ENCODE results near the gene EPB41L4B. TPM values are rescaled to one million over a fixed set of nuclear protein-coding genes. Genes with fewer than 3 reads are reported as not detected.

The EPB41L4B gene
- total and polyA plus RNA-seq, 4 donors: 0.63 to 23.0 (median 1.0) TPM

DNA sequence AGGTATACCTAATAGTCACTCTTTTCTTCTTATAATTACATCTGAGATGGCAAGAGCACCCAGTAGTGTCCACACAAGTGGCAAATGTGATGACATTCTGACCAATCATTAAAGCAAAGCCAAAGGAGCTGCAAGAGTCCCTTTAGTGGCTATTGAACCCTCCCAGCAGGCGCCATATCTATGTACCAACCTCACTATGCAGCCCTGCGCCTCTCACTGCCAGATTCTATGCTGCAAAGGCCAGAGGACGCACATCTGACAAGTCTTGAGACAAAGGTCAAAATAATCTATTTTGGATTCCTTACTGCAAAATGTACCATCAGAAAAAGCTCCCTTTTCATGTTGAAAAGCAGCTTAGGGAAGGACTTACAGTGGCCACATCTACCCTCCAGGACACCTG lies 47.0 kb downstream of the EPB41L4B start:
- Histone ChIP-seq H3K9me3 (ENCODE audit: control insufficient read depth, low read length) (no peaks in the 10 kb centered on the region), H3K36me3 (ENCODE audit: control insufficient read depth in 1 of 2, insufficient read depth in 2 of 2, low read length in 1 of 2) (no peaks in the 10 kb centered on the region), H3K27ac (ENCODE audit: low read depth in 1 of 2, low read length in 2 of 2) (no peak overlapping the region), H3K4me1 (ENCODE audit: control insufficient read depth in 1 of 2, insufficient read depth in 2 of 2, low read length in 2 of 2) (no peaks in the 10 kb centered on the region), H3K4me3 (ENCODE audit: low read length in 2 of 2) (no peak overlapping the region), H3K27me3 (ENCODE audit: control insufficient read depth in 1 of 2, insufficient read depth in 2 of 2, low read length in 1 of 2) (no peaks in the 10 kb centered on the region)
- no peak for ATAC-seq (ENCODE audit: low FRiP score)
- DNase-seq: no peak
- intact Hi-C loops (cut with DNase I): no loop called here
- WGBS, 2 donors: 93 to 99% methylated on average over 3 of the region's 3 CpGs

DNA sequence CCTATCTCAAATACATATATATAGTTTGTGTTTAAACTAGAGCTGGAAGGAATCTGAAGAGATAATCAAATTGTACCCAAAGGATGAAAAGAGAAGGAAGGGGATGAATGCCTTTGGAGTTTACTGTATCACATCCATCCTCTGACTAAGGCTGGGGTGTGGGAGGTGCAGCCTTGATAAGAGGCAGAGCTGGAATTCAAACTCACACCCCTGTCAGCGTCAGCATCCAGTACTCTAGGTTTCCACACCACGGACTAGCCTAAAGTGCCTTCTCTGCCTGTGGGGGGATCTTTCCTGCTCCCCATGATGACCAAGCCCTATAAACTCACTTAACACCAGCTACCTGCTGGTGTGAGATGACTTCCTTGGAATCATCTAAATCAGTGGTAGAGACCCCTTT lies 48.1 kb downstream of the EPB41L4B start:
- Histone ChIP-seq H3K4me3 (ENCODE audit: low read length in 2 of 2) (no peak overlapping the region), H3K9me3 (ENCODE audit: control insufficient read depth, low read length) (no peaks in the 10 kb centered on the region), H3K27ac (ENCODE audit: low read depth in 1 of 2, low read length in 2 of 2) (no peak overlapping the region), H3K4me1 (ENCODE audit: control insufficient read depth in 1 of 2, insufficient read depth in 2 of 2, low read length in 2 of 2) (no peaks in the 10 kb centered on the region), H3K36me3 (ENCODE audit: control insufficient read depth in 1 of 2, insufficient read depth in 2 of 2, low read length in 1 of 2) (no peaks in the 10 kb centered on the region), H3K27me3 (ENCODE audit: control insufficient read depth in 1 of 2, insufficient read depth in 2 of 2, low read length in 1 of 2) (no peaks in the 10 kb centered on the region)
- no peak for DNase-seq
- no peak for ATAC-seq (ENCODE audit: low FRiP score)
- WGBS, 2 donors: 96% methylated on average over 2 of the region's 2 CpGs
- intact Hi-C loops (cut with DNase I): no loop called here

- Histone ChIP-seq H3K4me1 (ENCODE audit: control insufficient read depth in 1 of 2, insufficient read depth in 2 of 2, low read length in 2 of 2) (no peaks in the 10 kb centered on the region), H3K9me3 (ENCODE audit: control insufficient read depth, low read length) (no peaks in the 10 kb centered on the region), H3K36me3 (ENCODE audit: control insufficient read depth in 1 of 2, insufficient read depth in 2 of 2, low read length in 1 of 2) (no peaks in the 10 kb centered on the region), H3K27me3 (ENCODE audit: control insufficient read depth in 1 of 2, insufficient read depth in 2 of 2, low read length in 1 of 2) (peaks cover 0 to 2% of the 10 kb centered on the region in 2 donors), H3K4me3 (ENCODE audit: low read length in 2 of 2) (no peak overlapping the region), H3K27ac (ENCODE audit: low read depth in 1 of 2, low read length in 2 of 2) (no peak overlapping the region)
- no peak for ATAC-seq (ENCODE audit: low FRiP score)
- 95 to 96% methylated on average over 4 of the region's 4 CpGs for WGBS, 2 donors
- DNase-seq: no peak
- intact Hi-C loops (cut with DNase I): no loop called here
Observed at GRCh38 chr9:109272045-109272444, 48.8 kb downstream of the EPB41L4B start.

- ATAC-seq (ENCODE audit: low FRiP score) (no peak), DNase-seq (no peak)
- no peaks in the 10 kb centered on the region for H3K9me3 ChIP-seq (ENCODE audit: control insufficient read depth, low read length)
- intact Hi-C loops (cut with DNase I): no loop called here
- WGBS, 2 donors: 90 to 93% methylated on average over 15 of the region's 15 CpGs
- no peak overlapping the region for H3K27ac ChIP-seq (ENCODE audit: low read depth in 1 of 2, low read length in 2 of 2)
- peaks cover 0 to 2% of the 10 kb centered on the region in 2 donors for H3K27me3 ChIP-seq (ENCODE audit: control insufficient read depth in 1 of 2, insufficient read depth in 2 of 2, low read length in 1 of 2)
- no peaks in the 10 kb centered on the region for H3K36me3 ChIP-seq (ENCODE audit: control insufficient read depth in 1 of 2, insufficient read depth in 2 of 2, low read length in 1 of 2)
- no peaks in the 10 kb centered on the region for H3K4me1 ChIP-seq (ENCODE audit: control insufficient read depth in 1 of 2, insufficient read depth in 2 of 2, low read length in 2 of 2)
- H3K4me3 ChIP-seq (ENCODE audit: low read length in 2 of 2): no peak overlapping the region
Observed at GRCh38 chr9:109270971-109271925, 49.6 kb downstream of the EPB41L4B start.

- no peaks in the 10 kb centered on the region for H3K4me1 ChIP-seq (ENCODE audit: control insufficient read depth in 1 of 2, insufficient read depth in 2 of 2, low read length in 2 of 2)
Observed at GRCh38 chr9:109270441-109270840, 50.4 kb downstream of the EPB41L4B start.

DNA sequence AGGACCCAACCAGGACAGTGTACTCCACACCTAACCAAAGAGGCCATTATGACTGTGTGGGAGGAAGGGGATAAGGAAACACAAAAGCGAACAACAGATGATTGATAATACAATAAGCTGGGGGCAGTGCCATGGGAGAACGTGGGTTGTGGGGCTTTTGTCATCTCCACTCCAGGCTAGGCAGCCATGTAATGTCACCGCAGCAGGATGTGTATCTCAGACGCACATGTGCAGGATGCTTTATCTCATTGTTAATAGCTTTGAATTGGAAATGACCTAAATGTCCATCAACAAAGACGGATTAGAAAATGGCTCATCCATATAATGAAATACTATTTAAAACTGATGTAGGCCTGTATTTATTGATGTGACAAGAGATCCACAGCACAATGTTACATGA lies 51.0 kb downstream of the EPB41L4B start:
- peaks cover 0 to 2% of the 10 kb centered on the region in 2 donors for H3K27me3 ChIP-seq (ENCODE audit: control insufficient read depth in 1 of 2, insufficient read depth in 2 of 2, low read length in 1 of 2)
- no peaks in the 10 kb centered on the region for H3K36me3 ChIP-seq (ENCODE audit: control insufficient read depth in 1 of 2, insufficient read depth in 2 of 2, low read length in 1 of 2)
- H3K9me3 ChIP-seq (ENCODE audit: control insufficient read depth, low read length): no peaks in the 10 kb centered on the region
- DNase-seq (no peak), ATAC-seq (ENCODE audit: low FRiP score) (no peak)
- no peak overlapping the region for H3K27ac ChIP-seq (ENCODE audit: low read depth in 1 of 2, low read length in 2 of 2)
- intact Hi-C loops (cut with DNase I): no loop called here
- 86 to 93% methylated on average over 5 of the region's 5 CpGs for WGBS, 2 donors
- no peak overlapping the region for H3K4me3 ChIP-seq (ENCODE audit: low read length in 2 of 2)
- H3K4me1 ChIP-seq (ENCODE audit: control insufficient read depth in 1 of 2, insufficient read depth in 2 of 2, low read length in 2 of 2): no peaks in the 10 kb centered on the region

More at GRCh38 chr9:109270441-109270840, 50.4 kb downstream of the EPB41L4B start:
- Histone ChIP-seq H3K27me3 (ENCODE audit: control insufficient read depth in 1 of 2, insufficient read depth in 2 of 2, low read length in 1 of 2) (peaks cover 0 to 2% of the 10 kb centered on the region in 2 donors), H3K4me3 (ENCODE audit: low read length in 2 of 2) (no peak overlapping the region), H3K36me3 (ENCODE audit: control insufficient read depth in 1 of 2, insufficient read depth in 2 of 2, low read length in 1 of 2) (no peaks in the 10 kb centered on the region), H3K27ac (ENCODE audit: low read depth in 1 of 2, low read length in 2 of 2) (no peak overlapping the region), H3K9me3 (ENCODE audit: control insufficient read depth, low read length) (no peaks in the 10 kb centered on the region)
- no peak for DNase-seq
- intact Hi-C loops (cut with DNase I): no loop called here
- ATAC-seq (ENCODE audit: low FRiP score): no peak

GRCh38 chr9:109269081-109269480 lies 51.8 kb downstream of the EPB41L4B start:
- H3K36me3 ChIP-seq (ENCODE audit: control insufficient read depth in 1 of 2, insufficient read depth in 2 of 2, low read length in 1 of 2): no peaks in the 10 kb centered on the region
- no peaks in the 10 kb centered on the region for H3K9me3 ChIP-seq (ENCODE audit: control insufficient read depth, low read length)
- DNase-seq: no peak
- intact Hi-C loops (cut with DNase I): no loop called here
- no peak overlapping the region for H3K27ac ChIP-seq (ENCODE audit: low read depth in 1 of 2, low read length in 2 of 2)
- peaks cover 0 to 2% of the 10 kb centered on the region in 2 donors for H3K27me3 ChIP-seq (ENCODE audit: control insufficient read depth in 1 of 2, insufficient read depth in 2 of 2, low read length in 1 of 2)
- no peaks in the 10 kb centered on the region for H3K4me1 ChIP-seq (ENCODE audit: control insufficient read depth in 1 of 2, insufficient read depth in 2 of 2, low read length in 2 of 2)
- ATAC-seq (ENCODE audit: low FRiP score): no peak
- H3K4me3 ChIP-seq (ENCODE audit: low read length in 2 of 2): no peak overlapping the region
- WGBS, 2 donors: 84 to 89% methylated on average over 3 of the region's 3 CpGs

DNA sequence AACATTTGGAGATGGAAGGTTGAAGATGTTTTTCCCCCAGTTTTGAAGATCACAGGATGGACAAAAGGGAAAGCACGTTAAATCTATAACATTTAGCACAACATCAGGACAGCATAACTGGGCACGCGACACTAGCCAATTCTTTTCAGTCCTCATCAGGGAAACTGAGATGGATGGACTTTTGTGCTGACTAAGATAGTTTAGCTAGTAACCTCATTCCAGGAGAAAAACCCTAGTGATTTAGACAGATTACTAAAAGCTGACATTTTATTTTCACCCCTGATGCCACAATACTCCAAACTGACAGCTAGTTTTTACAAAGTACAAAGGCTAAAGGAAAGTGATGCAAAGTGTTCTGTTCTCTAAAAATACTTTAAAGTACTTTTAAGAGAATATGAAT lies 53.3 kb downstream of the EPB41L4B start:
- no peaks in the 10 kb centered on the region for H3K36me3 ChIP-seq (ENCODE audit: control insufficient read depth in 1 of 2, insufficient read depth in 2 of 2, low read length in 1 of 2)
- H3K4me3 ChIP-seq (ENCODE audit: low read length in 2 of 2): no peak overlapping the region
- H3K4me1 ChIP-seq (ENCODE audit: control insufficient read depth in 1 of 2, insufficient read depth in 2 of 2, low read length in 2 of 2): no peaks in the 10 kb centered on the region
- WGBS, 2 donors: 96 to 100% methylated on average over 3 of the region's 3 CpGs
- H3K27me3 ChIP-seq (ENCODE audit: control insufficient read depth in 1 of 2, insufficient read depth in 2 of 2, low read length in 1 of 2): peaks cover 0 to 2% of the 10 kb centered on the region in 2 donors
- H3K27ac ChIP-seq (ENCODE audit: low read depth in 1 of 2, low read length in 2 of 2): no peak overlapping the region
- DNase-seq (no peak), ATAC-seq (ENCODE audit: low FRiP score) (no peak)
- intact Hi-C loops (cut with DNase I): no loop called here
- no peaks in the 10 kb centered on the region for H3K9me3 ChIP-seq (ENCODE audit: control insufficient read depth, low read length)

All from aorta (tissue), 5 donors.